GM10266 (cell line): ENCODE measurements around the gene ITPKC.

ENCODE experiments used
- DNase-seq: peaks from one replicate; pipeline ENCODE4 v3.0.0; 2012; ENCODE audit errors: extremely low spot score
- TF ChIP-seq, protein P1 (sequence below): IDR thresholded peaks from 2 replicates; pipeline ENCODE4 v1.5.1; 2012; ENCODE audit warnings: mild to moderate bottlenecking, low read depth; ENCODE audit not compliant: control insufficient read depth, insufficient read depth; ENCODE audit errors: missing control alignments

ITPKC gene

DNA sequence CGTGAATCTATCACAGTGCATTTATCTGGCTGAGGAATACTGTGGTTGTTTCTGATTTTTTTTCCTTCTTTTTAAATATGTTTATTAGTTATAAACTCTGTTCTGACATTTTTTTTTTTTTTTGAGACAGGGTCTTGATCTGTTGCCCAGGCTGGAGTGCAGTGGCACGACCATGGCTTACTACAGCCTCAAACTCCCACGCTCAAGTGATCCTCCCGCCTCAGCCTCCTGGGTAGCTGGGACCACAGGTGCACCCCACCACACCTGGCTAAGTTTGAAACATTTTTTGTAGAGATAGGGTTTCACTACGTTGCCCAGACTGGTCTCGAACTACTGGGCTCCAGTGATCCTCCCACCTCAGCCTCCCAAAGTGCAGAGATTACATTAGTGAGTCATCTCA lies 19.9 kb upstream of the ITPKC start:
- TF ChIP-seq, protein P1, sequence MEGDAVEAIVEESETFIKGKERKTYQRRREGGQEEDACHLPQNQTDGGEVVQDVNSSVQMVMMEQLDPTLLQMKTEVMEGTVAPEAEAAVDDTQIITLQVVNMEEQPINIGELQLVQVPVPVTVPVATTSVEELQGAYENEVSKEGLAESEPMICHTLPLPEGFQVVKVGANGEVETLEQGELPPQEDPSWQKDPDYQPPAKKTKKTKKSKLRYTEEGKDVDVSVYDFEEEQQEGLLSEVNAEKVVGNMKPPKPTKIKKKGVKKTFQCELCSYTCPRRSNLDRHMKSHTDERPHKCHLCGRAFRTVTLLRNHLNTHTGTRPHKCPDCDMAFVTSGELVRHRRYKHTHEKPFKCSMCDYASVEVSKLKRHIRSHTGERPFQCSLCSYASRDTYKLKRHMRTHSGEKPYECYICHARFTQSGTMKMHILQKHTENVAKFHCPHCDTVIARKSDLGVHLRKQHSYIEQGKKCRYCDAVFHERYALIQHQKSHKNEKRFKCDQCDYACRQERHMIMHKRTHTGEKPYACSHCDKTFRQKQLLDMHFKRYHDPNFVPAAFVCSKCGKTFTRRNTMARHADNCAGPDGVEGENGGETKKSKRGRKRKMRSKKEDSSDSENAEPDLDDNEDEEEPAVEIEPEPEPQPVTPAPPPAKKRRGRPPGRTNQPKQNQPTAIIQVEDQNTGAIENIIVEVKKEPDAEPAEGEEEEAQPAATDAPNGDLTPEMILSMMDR = no peak
- no peak for DNase-seq

DNA sequence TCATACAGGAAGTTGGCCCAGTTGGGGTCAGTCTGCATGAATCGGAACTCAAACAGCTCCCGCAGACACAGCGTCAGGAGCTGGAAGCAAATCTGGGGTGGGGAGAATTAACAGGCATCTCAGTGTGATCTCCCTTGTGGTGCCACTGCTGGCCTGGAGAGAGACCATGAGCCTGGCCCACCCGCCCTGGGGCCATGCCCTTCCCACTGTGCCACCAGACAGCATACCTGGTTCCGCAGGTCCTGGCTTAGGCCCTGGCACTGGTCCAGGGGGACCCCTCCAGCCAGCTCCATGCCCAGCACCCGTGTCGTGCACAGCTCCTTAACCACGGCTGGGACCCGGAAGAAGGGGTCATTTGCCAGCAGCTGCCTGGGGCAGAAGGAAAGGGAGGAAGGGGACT lies 16.8 kb upstream of the ITPKC start:
- DNase-seq = no peak
- TF ChIP-seq, protein P1 = no peak

DNA sequence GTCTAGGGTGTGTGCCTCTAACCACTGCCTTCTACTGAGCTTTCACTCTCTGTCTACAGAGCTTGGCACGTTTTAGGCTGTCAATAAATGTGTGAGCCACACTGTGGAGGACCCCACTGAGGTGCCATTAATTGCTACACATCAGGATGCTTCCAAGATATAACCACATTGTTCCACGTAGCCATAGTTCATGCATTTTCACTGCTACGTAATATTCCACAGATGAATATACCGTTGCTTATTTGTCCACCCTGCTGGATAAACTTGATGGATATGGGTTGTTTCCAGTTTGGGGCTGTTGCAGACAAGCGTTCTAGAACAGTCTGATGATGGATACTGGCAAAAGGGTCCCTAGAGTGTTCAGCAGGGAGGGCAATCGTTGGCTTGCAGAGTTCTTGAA lies 15.2 kb upstream of the ITPKC start:
- DNase-seq = no peak
- TF ChIP-seq, protein P1 = no peak

DNA sequence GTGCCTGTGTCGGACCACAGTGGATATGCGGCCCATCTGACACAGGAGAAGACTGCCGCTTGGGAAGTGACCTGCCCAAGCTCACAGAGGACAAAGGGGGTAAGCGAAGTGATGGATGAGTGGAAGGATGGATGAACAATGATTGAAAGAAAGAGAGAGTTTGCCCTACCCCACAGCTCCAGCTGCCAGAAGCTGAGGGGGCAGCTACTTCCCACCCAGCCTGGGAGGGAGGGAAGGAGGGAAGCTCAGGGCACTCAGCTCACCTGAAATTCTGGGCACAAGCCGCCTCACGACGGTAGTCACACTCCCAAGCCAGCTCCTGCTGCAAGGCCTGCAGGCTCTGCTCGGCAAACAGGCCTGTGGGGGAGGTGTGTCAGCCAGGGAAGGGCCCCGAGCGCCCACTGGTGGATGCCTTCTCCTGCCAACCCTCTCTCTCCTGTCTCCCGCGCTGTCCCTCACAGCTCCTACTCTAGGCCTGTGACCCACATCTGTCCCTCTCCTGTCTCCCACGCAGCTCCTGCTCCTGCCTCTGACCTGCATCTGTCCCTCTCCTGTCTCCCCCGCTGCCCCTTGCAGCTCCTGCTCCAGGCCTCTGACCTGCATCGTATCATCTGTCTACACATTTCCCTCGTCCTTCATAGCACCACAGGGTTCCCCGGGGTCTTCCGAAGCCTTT lies 14.4 kb upstream of the ITPKC start:
- DNase-seq = no peak
- TF ChIP-seq, protein P1 = no peak

DNA sequence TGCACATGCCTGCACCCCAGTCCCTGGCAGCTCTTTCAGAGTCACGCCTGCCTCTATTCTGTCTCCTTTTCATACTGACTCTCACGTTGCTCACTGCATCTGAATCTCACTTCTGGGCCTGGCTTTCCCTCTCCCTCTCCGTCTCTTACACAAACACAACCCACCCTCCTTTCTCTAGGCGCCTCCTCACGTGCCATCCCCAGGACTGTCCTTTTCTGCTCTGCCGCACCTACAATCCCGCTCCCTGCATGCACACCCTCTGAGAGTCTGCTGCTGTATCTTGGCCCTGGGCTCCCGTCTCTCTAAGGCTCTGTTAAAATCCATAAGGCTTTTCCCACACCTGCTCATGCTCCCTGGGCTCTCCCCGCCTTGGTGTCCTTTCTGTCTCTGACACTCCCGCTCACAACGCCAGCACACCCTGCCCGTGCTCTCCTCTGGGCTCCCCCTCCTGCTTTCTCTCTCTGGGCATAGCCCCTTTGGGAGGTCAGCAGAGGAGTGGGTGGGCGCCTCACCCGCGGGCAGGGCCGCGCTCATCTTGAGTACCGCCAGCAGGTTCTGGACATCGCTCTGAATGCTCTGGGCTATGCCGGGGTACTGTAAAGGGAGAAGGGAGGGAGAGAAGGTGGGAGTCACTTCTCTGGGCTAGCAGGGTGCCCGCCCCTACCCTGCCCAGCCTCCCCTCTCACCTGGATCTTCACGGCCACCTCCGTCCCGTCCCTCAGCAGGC lies 13.7 kb upstream of the ITPKC start:
- no peak for DNase-seq
- TF ChIP-seq, protein P1 = no peak

DNA sequence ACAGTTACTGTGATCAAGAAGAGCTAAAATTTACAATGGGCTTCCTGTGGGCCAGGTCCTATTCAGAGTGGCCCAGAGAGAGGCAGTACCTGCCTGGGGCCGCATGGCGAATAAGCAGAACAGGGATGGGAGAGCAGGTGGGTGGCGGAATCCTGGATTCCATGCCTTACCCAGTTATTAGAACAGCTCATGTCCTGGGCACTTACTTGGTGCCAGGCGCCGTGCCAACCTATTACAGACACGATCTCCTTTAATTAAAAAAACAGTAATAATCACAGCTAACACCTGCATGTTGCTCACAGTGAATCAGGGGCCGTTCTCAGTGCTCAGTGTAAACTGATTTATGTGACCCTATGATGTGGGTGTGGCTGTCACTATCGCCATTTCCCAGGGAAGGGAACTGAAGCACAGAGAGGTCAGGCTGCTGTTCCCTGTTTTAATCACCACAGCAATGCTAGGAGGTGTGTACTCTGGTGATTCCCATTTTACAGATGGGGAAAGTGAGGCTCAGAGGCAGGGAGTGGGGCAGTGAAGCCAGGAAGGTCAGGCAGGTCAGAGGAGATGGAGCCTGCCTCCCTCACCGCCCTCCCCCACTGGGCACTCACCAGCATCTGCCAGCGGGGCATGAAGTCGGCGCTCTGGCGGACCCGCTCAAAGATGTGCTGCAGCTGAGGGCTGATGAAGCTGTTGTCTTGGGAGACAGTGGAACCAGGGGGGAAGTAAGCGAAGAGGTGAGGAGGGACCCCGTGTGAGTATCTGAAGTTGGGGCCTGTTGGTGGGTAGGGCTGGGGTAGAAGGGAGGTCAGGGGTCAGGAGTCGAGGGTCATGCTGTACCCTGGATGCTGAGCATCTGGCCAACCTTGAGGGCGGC lies 12.2 kb upstream of the ITPKC start:
- TF ChIP-seq, protein P1 = no peak
- DNase-seq = no peak
